GM19043 (cell line): Measurements from ENCODE around the gene CCDC85C.
A peak's percentile ranks its signal among the peaks of the same experiment; 100 is the strongest.

Source experiments
- ATAC-seq: cut with Tn5 transposase; IDR thresholded peaks from one replicate; pipeline ENCODE4 v1.9.1; 2021; ENCODE audit warnings: low read depth; ENCODE audit not compliant: unreplicated experiment

The CCDC85C gene

GRCh38 chr14:99527427-99528076 lies 76.5 kb downstream of the CCDC85C start:
- no peak for ATAC-seq

- no peak for ATAC-seq
These were observed 77.0 kb downstream of the CCDC85C start for GRCh38 chr14:99527026-99527425.

GRCh38 chr14:99525699-99526080 lies 78.3 kb downstream of the CCDC85C start:
- ATAC-seq: no peak

- no peak for ATAC-seq
These were observed 79.0 kb downstream of the CCDC85C start for GRCh38 chr14:99524804-99525698.

- no peak for ATAC-seq
These were observed 79.8 kb downstream of the CCDC85C start for GRCh38 chr14:99524091-99524661.

- no peak for ATAC-seq
These were observed 80.3 kb downstream of the CCDC85C start for GRCh38 chr14:99523704-99524055.

GRCh38 chr14:99522934-99523703 lies 80.9 kb downstream of the CCDC85C start:
- ATAC-seq: no peak

- no peak for ATAC-seq
These were observed 81.5 kb downstream of the CCDC85C start for GRCh38 chr14:99522457-99522891.

- no peak for ATAC-seq
These were observed 82.0 kb downstream of the CCDC85C start for GRCh38 chr14:99522025-99522401.

- ATAC-seq: no peak
These were observed 82.6 kb downstream of the CCDC85C start for GRCh38 chr14:99521176-99522024.

- no peak for ATAC-seq
These were observed 83.4 kb downstream of the CCDC85C start for GRCh38 chr14:99520571-99521081.

GRCh38 chr14:99519931-99520421 lies 84.0 kb downstream of the CCDC85C start:
- ATAC-seq: no peak

- no peak for ATAC-seq
These were observed 84.6 kb downstream of the CCDC85C start for GRCh38 chr14:99519347-99519881.

GRCh38 chr14:99518441-99519346 lies 85.3 kb downstream of the CCDC85C start:
- peak; percentile 67 for ATAC-seq

GRCh38 chr14:99517643-99518381 lies 86.2 kb downstream of the CCDC85C start:
- no peak for ATAC-seq

- no peak for ATAC-seq
These were observed 87.0 kb downstream of the CCDC85C start for GRCh38 chr14:99516871-99517642.
